GM19099 (cell line): ENCODE data around the gene PAPOLA.

Source experiments
- POLR2A ChIP-seq: IDR thresholded peaks from 3 replicates; pipeline ENCODE4 v1.6.1; 2011; ENCODE audit warnings: low read depth; ENCODE audit not compliant: insufficient read length; ENCODE audit errors: extremely low read depth

Gene PAPOLA

DNA sequence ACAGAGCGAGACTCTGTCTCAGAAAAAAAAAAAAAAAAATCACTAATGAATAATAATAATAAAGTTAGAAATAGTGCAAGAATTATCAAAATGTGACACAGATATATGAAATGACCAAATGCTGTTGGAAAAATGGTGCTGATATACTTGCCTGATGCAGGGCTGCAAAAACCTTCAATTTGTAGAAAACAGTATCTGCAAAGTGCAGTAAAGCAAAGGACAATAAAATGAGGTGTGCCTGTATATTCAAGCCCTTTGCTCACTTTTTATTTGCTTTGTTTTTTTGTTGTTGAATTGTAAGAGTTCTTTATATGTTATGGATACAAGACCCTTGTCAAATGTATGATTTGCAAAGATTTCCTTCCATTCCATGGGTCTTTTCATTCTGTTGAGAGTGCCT lies 9.0 kb upstream of the PAPOLA start:
- TF ChIP-seq POLR2A, result no peak

DNA sequence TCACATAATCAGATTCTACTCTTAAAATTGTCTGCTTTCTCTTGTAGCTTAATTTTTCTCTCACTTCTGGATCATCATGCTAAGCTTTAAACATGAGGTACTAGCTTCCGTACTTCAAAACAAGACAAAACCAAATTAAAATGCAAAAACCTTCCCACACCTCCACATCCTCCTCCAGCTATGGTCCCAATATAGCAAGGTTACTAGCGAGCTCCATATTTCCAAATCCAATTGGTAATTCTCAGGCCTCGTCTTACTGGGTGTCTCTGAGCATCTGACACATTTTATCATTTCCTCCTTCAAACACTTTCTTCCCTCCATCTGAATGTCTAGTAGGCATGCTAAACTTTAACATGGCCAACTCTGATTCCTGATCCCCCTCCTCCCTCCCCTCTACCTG lies 7.9 kb upstream of the PAPOLA start:
- TF ChIP-seq POLR2A, result no peak

GRCh38 chr14:96497087-96497486 lies 5.1 kb upstream of the PAPOLA start:
- TF ChIP-seq POLR2A, result no peak

DNA sequence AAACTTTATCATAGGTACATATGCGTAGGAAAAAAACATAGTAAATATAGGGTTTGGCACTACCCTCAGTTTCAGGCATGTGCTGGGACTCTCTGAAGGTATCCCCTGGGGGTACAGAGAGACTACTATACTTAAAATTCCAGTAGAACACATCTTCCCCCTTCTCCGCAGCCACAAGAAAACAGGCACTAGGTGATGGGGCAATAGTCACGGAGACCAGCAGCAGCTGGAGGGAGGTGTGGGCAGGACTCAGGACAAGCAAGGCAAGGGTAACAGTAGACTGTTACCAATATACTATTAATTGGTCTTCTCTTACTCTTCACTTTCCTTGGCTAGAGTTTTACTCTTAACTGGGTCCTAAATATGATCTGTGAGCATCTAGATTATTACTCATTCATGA lies 4.6 kb upstream of the PAPOLA start:
- TF ChIP-seq POLR2A, result no peak

GRCh38 chr14:96501217-96501739 lies 904 bp upstream of the PAPOLA start:
- TF ChIP-seq POLR2A, result no peak

DNA sequence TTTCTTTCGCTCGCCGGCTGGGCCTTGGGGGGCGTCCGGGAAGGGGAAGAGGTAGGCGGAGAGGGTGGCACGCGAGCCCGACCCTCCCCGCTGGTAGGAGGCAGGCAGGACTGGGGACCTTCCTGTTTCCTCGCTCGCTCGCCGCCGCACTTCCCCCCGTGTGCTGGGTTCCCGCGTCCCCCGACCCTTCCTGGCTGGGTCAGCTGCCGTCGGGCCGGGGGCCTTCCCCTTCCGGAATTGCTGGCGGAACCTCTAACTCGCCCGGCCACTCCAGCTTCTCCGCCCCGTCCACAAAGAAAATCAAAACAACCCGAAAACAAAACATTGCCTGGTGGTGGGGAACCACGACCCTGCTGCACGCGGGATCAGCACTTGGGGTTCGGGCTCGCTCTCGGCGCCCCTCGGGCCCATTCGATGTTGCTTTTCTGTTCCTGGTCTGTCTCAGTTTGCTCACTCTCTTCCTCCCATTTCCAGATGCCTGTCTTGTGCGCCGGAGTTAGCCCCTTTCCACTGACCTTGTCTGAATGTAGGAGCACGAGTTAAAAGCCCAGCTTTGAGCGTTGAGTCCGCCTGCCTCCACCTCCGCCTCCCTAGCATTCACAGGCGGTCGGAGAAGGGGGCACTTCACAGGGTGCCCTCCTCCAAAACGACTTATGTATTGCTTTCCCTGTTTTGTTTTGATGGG lies 581 bp downstream of the PAPOLA start:
- TF ChIP-seq POLR2A, result no peak

GRCh38 chr14:96503306-96503679 lies 1.1 kb downstream of the PAPOLA start:
- no peak for TF ChIP-seq POLR2A

DNA sequence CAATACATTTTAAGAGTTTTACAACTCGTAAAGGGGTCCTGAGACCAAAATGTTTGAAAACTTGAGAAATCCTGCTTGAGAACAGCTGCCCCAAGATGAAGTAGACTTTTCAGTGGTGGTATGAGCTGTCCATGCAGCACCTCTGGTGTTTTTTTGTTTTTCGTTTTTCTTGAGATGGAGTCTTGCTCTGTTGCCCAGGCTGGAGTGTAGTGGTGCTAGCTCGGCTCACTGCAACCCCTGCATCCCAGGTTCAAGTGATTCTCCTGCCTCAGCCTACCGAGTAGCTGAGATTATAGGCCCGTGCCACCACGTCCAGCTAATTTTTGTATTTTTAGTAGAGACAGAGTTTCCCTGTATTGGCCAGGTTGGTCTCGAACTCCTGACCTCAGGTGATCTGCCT lies 5.5 kb downstream of the PAPOLA start:
- no peak for TF ChIP-seq POLR2A

- no peak for TF ChIP-seq POLR2A
Measured at GRCh38 chr14:96508900-96509299, 6.7 kb downstream of the PAPOLA start.

DNA sequence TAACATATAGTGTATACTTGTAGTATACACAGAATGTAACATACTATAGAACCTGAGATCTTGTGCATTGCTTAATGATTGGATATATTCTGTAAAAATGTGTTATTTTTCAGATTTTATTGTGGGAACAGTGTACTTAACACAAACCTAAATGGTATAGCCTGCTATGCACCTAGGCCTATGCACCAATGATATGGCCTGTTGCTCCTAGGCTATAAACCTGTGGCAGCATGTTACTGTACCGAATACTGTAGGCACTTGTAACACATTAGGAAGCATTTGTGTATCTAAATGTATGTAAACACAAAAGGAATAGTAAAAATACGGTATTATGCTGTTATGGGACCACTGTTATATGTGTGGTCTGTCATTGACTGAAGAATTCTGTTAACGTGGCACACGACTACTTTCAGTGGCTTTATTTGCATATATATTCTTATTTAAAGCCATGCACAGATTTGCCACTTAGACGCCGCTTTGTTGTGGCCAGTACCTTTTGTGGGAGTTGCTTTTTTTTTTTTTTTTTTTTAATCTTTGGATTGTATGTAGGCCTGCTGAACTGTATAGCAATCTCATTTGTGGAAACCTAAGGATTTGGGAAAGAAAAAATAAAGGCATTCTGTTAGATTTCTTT lies 7.4 kb downstream of the PAPOLA start:
- TF ChIP-seq POLR2A, result no peak

DNA sequence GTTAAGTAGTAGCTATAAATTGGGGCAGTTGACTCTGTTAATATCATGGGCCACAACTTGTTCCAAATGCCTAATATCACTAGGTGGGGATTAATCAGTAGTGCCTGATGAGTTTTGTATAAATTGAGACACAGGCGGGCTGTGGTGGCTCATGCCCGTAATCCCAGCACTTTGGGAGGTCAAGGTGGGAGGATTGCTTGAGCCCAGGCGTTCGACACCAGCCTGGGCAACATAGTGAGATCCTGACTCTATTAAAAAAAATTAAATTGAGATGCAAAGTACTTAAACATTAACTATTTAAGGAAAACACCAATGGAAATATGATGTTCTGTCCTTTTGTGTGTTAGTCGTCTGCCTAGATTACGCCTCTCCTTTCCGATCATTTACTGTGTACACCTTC lies 9.0 kb downstream of the PAPOLA start:
- TF ChIP-seq POLR2A, result no peak

- no peak for TF ChIP-seq POLR2A
Measured at GRCh38 chr14:96511667-96512066, 9.5 kb downstream of the PAPOLA start.

DNA sequence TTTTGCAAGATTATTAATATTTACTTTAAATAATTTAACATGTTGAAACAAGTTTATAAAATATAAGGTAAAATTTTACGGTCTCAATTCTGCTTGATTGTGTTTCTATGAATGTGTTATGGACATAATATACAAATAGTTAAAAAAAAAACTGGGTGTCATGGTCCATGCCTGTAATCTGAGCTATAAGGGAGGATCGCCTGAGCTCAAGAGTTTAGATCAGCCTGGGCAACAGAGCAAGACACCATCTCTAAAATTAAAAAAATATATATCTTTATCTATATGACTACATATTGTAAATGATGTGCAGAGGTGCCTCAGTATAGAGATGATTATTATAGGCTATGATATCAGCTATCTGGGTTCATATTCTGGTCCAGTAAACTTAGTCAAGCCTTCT lies 9.9 kb downstream of the PAPOLA start:
- no peak for TF ChIP-seq POLR2A

GRCh38 chr14:96512602-96513397 lies 10.6 kb downstream of the PAPOLA start:
- TF ChIP-seq POLR2A, result no peak

GRCh38 chr14:96514694-96515093 lies 12.5 kb downstream of the PAPOLA start:
- no peak for TF ChIP-seq POLR2A

GRCh38 chr14:96515731-96516130 lies 13.5 kb downstream of the PAPOLA start:
- no peak for TF ChIP-seq POLR2A
